HCT116 (cell line): ENCODE results near the gene PRR35. TPM values are rescaled to one million over a fixed set of nuclear protein-coding genes. Genes with fewer than 3 reads are reported as not detected.

Source experiments
- ATAC-seq: fragments of 200-7000 bp; cut with Tn5 transposase; 2 replicates; pipeline ENCODE4 v1.9.1; 2020; ENCODE audit warnings: mild to moderate bottlenecking, moderate library complexity
- BruUV-seq: library from RNA; stranded (reverse); fragments of 400-500 nt; replicated peaks from 2 replicates; lab custom pipeline; 2021; lab: Mats Ljungman, UMichigan
- CTCF ChIA-PET: fragments of 300-600 bp; sonication (Branson Sonifier 250); formaldehyde crosslinking; loops from one replicate; lab custom pipeline; 2021; ENCODE audit warnings: antibody characterized with exemption; lab: Charles Lee
- POLR2A ChIA-PET: fragments of 300-600, 350-600 bp; sonication (Branson Sonifier 250); formaldehyde crosslinking; loops from one replicate; lab custom pipeline; 2021; ENCODE audit warnings: antibody characterized with exemption; lab: Charles Lee
- RAD21 ChIA-PET, 2 experiments: fragments of 300-600 bp; sonication (Branson Sonifier 250); formaldehyde crosslinking; loops; one replicate each; lab custom pipeline; 2023; ENCODE audit warnings: low total read pairs in 2 of 2; ENCODE audit not compliant: uncharacterized antibody in 2 of 2, unreplicated experiment in 2 of 2, low non-redundant PET in 1 of 2; lab: Charles Lee
- DNase-seq: peaks from one replicate; pipeline ENCODE4 v3.0.0-alpha.2; 2010; ENCODE audit warnings: low read depth, low spot score
- H2AFZ ChIP-seq: fragments of 200-600 bp; shearing (Covaris generic), sonication (generic); 2 replicates; pipeline ENCODE4 v1.6.1; 2017; ENCODE audit warnings: low read depth, mixed run types, mixed read lengths, antibody characterized with exemption, low read length; ENCODE audit not compliant: poor library complexity, severe bottlenecking
- H3K27ac ChIP-seq: 2 replicates; pipeline ENCODE4 v1.5.1; 2012; ENCODE audit warnings: low read depth, low read length
- H3K27me3 ChIP-seq: fragments of 200-600 bp; sonication (generic); 2 replicates; pipeline ENCODE4 v1.6.1; 2016; ENCODE audit warnings: mixed run types, low read length, mixed read lengths; ENCODE audit not compliant: insufficient read depth
- H3K36me3 ChIP-seq, 2 experiments: fragments of 200-500 bp in 1 of 2; fragments of 200-600 bp in 1 of 2; sonication (Bioruptor generic) in 1 of 2; sonication (generic) in 1 of 2; 2 replicates each; pipeline versions ENCODE4 v1.5.1 to v1.6.1; 2014 to 2016; ENCODE audit warnings: low read length in 2 of 2, inconsistent platforms in 1 of 2, mixed read lengths in 1 of 2, mixed run types in 1 of 2; ENCODE audit not compliant: insufficient read depth in 2 of 2, control insufficient read depth in 1 of 2
- H3K4me1 ChIP-seq, 2 experiments: fragments of 200-600 bp in 1 of 2; sonication (generic) in 1 of 2; 2 replicates each; pipeline versions ENCODE4 v1.5.1 to v1.6.1; 2012 to 2017; ENCODE audit warnings: low read length in 2 of 2, inconsistent platforms in 1 of 2, mild to moderate bottlenecking in 1 of 2, mixed read lengths in 1 of 2, mixed run types in 1 of 2, moderate library complexity in 1 of 2; ENCODE audit not compliant: insufficient read depth in 2 of 2, control insufficient read depth in 1 of 2
- H3K4me2 ChIP-seq: fragments of 200-600 bp; sonication (generic); 2 replicates; pipeline ENCODE4 v1.6.1; 2017; ENCODE audit warnings: mixed run types, low read length, mixed read lengths
- H3K4me3 ChIP-seq, 2 experiments: fragments of 200-600 bp in 1 of 2; sonication (generic) in 1 of 2; replicated peaks in 1 of 2; 2 replicates each; pipeline ENCODE4 v1.5.1; 2011 to 2016; ENCODE audit warnings: low read length in 2 of 2, control low read depth in 1 of 2, low read depth in 1 of 2, mild to moderate bottlenecking in 1 of 2, mixed read lengths in 1 of 2, mixed run types in 1 of 2
- H3K79me2 ChIP-seq: fragments of 200-600 bp; sonication (generic); 2 replicates; pipeline ENCODE4 v1.6.1; 2017; ENCODE audit warnings: mild to moderate bottlenecking, mixed run types, low read length, moderate library complexity, mixed read lengths; ENCODE audit not compliant: insufficient read depth
- H3K9ac ChIP-seq: fragments of 200-600 bp; sonication (generic); 2 replicates; pipeline ENCODE4 v1.6.1; 2016; ENCODE audit warnings: low read length, mixed read lengths
- H3K9me2 ChIP-seq: fragments of 200-600 bp; sonication (generic), shearing (Covaris generic); 2 replicates; pipeline ENCODE4 v1.6.1; 2017; ENCODE audit warnings: mixed run types, mild to moderate bottlenecking, moderate library complexity; ENCODE audit not compliant: insufficient read depth
- H3K9me3 ChIP-seq, 2 experiments: fragments of 200-500 bp in 1 of 2; fragments of 200-600 bp in 1 of 2; sonication (Bioruptor generic) in 1 of 2; sonication (generic) in 1 of 2; 2 replicates each; pipeline ENCODE4 v1.6.1; 2014 to 2017; ENCODE audit warnings: low read length in 2 of 2, mixed read lengths in 2 of 2, inconsistent platforms in 1 of 2, low read depth in 1 of 2, mild to moderate bottlenecking in 1 of 2, mixed run types in 1 of 2, moderate library complexity in 1 of 2; ENCODE audit not compliant: control insufficient read depth in 1 of 2, insufficient read depth in 1 of 2
- H4K20me1 ChIP-seq: fragments of 200-600 bp; sonication (generic), shearing (Covaris generic); 2 replicates; pipeline ENCODE4 v1.6.1; 2017; ENCODE audit warnings: mixed run types, mild to moderate bottlenecking, moderate library complexity; ENCODE audit not compliant: insufficient read depth
- CEBPB ChIP-seq: IDR thresholded peaks from 2 replicates; pipeline ENCODE4 v1.6.1; 2012; ENCODE audit warnings: low read depth
- EGR1 ChIP-seq: IDR thresholded peaks from 2 replicates; pipeline ENCODE4 v1.6.1; 2012; ENCODE audit warnings: low read depth
- EZH2phosphoT487 ChIP-seq: fragments of 200-600 bp; IDR thresholded peaks from 2 replicates; pipeline ENCODE4 v1.6.1; 2018; ENCODE audit warnings: antibody characterized with exemption, borderline replicate concordance
- FOSL1 ChIP-seq: IDR thresholded peaks from 2 replicates; pipeline ENCODE4 v1.6.1; 2012; ENCODE audit warnings: low read depth
- POLR2A ChIP-seq: IDR thresholded peaks from 2 replicates; pipeline ENCODE4 v1.7.0; 2011; ENCODE audit warnings: borderline replicate concordance; ENCODE audit not compliant: insufficient read depth, insufficient read length; ENCODE audit errors: extremely low read depth
- SIN3A ChIP-seq: IDR thresholded peaks from 2 replicates; pipeline ENCODE4 v1.6.1; 2012; ENCODE audit warnings: low read depth
- SP1 ChIP-seq: IDR thresholded peaks from 2 replicates; pipeline ENCODE4 v1.6.1; 2012; ENCODE audit warnings: low read depth
- SRF ChIP-seq: IDR thresholded peaks from 2 replicates; pipeline ENCODE4 v1.6.1; 2012; ENCODE audit warnings: low read depth
- TCF7L2 ChIP-seq: IDR thresholded peaks from 2 replicates; pipeline ENCODE4 v1.7.0; 2011; ENCODE audit warnings: borderline replicate concordance, inconsistent platforms; ENCODE audit not compliant: insufficient read depth, insufficient read length; ENCODE audit errors: extremely low read depth
- YY1 ChIP-seq: IDR thresholded peaks from 2 replicates; pipeline ENCODE4 v1.6.1; 2011; ENCODE audit warnings: low read length, low read depth, moderate library complexity, mild to moderate bottlenecking; ENCODE audit not compliant: insufficient replicate concordance; ENCODE audit errors: extremely low read depth
- ZFX ChIP-seq: fragments of 450-650 bp; IDR thresholded peaks from 2 replicates; pipeline ENCODE4 v1.6.1; 2017
- intact Hi-C: fragments of 100-400 bp; cut with micrococcal nuclease; formaldehyde crosslinking; loops from 2 replicates; pipeline ENCODE4 v1.10.0; 2022
- total RNA-seq: library from RNA; stranded (reverse); gene quantifications from one replicate; pipeline ENCODE4 v1.2.1, GENCODE V29; 2021; ENCODE audit not compliant: unreplicated experiment
- TF ChIP-seq, protein P1 (sequence below): IDR thresholded peaks from 2 replicates; pipeline ENCODE4 v1.6.1; 2012
- TF ChIP-seq, protein P2 (sequence below): IDR thresholded peaks from 2 replicates; pipeline ENCODE4 v1.6.1; 2012
- TF ChIP-seq, protein P3 (sequence below), 3 experiments: fragments of 200-600 bp in 1 of 3; sonication (generic) in 1 of 3; IDR thresholded peaks in 2 of 3; conservative IDR thresholded peaks in 1 of 3; 2 replicates each; pipeline ENCODE4 v1.5.1; 2012 to 2017; ENCODE audit warnings: low read depth in 2 of 3, low read length in 2 of 3, antibody characterized with exemption in 1 of 3, borderline replicate concordance in 1 of 3, control low read depth in 1 of 3, mild to moderate bottlenecking in 1 of 3, mixed read lengths in 1 of 3, mixed run types in 1 of 3, moderate library complexity in 1 of 3; ENCODE audit not compliant: insufficient read depth in 1 of 3
- TF ChIP-seq, protein P4 (sequence below): IDR thresholded peaks from 2 replicates; pipeline ENCODE4 v1.6.1; 2012; ENCODE audit warnings: low read depth
- TF ChIP-seq, protein P5 (sequence below): IDR thresholded peaks from 2 replicates; pipeline ENCODE4 v1.6.1; 2011; ENCODE audit warnings: mild to moderate bottlenecking, low read length, moderate library complexity; ENCODE audit not compliant: insufficient replicate concordance; ENCODE audit errors: extremely low read depth

Gene PRR35
- total RNA-seq, 1 experiment from 2014 or later: not detected

DNA sequence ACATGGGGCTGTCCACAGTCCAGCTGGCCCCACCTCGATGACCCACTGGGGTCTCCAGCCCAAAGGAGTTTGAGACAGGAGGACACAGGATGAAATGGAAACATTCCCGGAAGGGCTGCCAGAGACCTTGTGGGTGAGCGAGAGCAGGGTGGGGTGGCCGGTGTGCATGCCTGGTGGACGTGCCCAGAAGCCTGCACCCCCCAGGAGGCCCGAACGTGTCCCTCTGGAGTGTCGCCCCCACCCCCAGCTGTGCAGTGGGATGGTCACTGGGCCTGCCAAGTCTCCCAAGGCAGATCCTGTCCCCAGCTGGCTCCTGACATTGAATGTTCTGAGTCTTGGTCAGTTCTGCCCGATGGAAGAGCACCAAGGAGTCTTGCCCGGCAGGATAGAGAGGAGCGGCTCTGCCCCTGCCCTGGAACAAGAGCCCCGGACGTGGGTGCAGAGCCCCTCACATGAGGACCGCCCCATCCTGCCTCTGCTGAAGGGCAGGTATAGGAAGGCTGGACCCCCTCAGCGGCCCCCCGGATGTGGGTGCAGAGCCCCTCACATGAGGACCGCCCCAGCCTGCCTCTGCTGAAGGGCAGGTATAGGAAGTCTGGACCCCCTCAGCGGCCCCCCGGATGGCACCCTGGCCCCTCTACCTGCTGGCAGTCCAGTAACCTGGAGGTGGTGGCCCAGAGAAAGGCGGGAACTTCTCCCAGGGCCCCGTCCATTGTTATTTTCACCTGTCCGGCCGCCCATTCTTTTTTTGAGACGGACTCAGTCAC, 35.7 kb upstream of the PRR35 start:
- CTCF ChIA-PET: no interaction called here
- TF ChIP-seq, protein P1, sequence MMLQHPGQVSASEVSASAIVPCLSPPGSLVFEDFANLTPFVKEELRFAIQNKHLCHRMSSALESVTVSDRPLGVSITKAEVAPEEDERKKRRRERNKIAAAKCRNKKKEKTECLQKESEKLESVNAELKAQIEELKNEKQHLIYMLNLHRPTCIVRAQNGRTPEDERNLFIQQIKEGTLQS: no peak
- TF ChIP-seq TCF7L2: no peak
- TF ChIP-seq FOSL1: no peak
- TF ChIP-seq SRF: no peak
- TF ChIP-seq EZH2phosphoT487: no peak
- TF ChIP-seq, protein P2, sequence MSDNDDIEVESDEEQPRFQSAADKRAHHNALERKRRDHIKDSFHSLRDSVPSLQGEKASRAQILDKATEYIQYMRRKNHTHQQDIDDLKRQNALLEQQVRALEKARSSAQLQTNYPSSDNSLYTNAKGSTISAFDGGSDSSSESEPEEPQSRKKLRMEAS: no peak
- TF ChIP-seq ZFX: no peak
- TF ChIP-seq, protein P3, sequence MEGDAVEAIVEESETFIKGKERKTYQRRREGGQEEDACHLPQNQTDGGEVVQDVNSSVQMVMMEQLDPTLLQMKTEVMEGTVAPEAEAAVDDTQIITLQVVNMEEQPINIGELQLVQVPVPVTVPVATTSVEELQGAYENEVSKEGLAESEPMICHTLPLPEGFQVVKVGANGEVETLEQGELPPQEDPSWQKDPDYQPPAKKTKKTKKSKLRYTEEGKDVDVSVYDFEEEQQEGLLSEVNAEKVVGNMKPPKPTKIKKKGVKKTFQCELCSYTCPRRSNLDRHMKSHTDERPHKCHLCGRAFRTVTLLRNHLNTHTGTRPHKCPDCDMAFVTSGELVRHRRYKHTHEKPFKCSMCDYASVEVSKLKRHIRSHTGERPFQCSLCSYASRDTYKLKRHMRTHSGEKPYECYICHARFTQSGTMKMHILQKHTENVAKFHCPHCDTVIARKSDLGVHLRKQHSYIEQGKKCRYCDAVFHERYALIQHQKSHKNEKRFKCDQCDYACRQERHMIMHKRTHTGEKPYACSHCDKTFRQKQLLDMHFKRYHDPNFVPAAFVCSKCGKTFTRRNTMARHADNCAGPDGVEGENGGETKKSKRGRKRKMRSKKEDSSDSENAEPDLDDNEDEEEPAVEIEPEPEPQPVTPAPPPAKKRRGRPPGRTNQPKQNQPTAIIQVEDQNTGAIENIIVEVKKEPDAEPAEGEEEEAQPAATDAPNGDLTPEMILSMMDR (IDR thresholded peaks at IDR 0.05 in 2 of 3, conservative IDR thresholded peaks at IDR 0.05 in 1 of 3; ENCODE audit: borderline replicate concordance in 1 of 3, insufficient read depth in 1 of 3, low read depth in 2 of 3, low read length in 2 of 3): no peak
- TF ChIP-seq, protein P4, sequence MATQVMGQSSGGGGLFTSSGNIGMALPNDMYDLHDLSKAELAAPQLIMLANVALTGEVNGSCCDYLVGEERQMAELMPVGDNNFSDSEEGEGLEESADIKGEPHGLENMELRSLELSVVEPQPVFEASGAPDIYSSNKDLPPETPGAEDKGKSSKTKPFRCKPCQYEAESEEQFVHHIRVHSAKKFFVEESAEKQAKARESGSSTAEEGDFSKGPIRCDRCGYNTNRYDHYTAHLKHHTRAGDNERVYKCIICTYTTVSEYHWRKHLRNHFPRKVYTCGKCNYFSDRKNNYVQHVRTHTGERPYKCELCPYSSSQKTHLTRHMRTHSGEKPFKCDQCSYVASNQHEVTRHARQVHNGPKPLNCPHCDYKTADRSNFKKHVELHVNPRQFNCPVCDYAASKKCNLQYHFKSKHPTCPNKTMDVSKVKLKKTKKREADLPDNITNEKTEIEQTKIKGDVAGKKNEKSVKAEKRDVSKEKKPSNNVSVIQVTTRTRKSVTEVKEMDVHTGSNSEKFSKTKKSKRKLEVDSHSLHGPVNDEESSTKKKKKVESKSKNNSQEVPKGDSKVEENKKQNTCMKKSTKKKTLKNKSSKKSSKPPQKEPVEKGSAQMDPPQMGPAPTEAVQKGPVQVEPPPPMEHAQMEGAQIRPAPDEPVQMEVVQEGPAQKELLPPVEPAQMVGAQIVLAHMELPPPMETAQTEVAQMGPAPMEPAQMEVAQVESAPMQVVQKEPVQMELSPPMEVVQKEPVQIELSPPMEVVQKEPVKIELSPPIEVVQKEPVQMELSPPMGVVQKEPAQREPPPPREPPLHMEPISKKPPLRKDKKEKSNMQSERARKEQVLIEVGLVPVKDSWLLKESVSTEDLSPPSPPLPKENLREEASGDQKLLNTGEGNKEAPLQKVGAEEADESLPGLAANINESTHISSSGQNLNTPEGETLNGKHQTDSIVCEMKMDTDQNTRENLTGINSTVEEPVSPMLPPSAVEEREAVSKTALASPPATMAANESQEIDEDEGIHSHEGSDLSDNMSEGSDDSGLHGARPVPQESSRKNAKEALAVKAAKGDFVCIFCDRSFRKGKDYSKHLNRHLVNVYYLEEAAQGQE: no peak
- no peak for TF ChIP-seq SIN3A
- TF ChIP-seq EGR1: no peak
- TF ChIP-seq YY1: no peak
- TF ChIP-seq POLR2A: no peak
- no peak for TF ChIP-seq SP1
- no peak for TF ChIP-seq CEBPB
- TF ChIP-seq, protein P5, sequence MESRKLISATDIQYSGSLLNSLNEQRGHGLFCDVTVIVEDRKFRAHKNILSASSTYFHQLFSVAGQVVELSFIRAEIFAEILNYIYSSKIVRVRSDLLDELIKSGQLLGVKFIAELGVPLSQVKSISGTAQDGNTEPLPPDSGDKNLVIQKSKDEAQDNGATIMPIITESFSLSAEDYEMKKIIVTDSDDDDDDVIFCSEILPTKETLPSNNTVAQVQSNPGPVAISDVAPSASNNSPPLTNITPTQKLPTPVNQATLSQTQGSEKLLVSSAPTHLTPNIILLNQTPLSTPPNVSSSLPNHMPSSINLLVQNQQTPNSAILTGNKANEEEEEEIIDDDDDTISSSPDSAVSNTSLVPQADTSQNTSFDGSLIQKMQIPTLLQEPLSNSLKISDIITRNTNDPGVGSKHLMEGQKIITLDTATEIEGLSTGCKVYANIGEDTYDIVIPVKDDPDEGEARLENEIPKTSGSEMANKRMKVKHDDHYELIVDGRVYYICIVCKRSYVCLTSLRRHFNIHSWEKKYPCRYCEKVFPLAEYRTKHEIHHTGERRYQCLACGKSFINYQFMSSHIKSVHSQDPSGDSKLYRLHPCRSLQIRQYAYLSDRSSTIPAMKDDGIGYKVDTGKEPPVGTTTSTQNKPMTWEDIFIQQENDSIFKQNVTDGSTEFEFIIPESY: no peak
- no peak overlapping the region; the same call in 1 of the 2 replicates for H3K4me2 ChIP-seq

More for the DNA sequence above, 35.7 kb upstream of the PRR35 start:
- no TSS peak for BruUV-seq
- no peak for DNase-seq
- Histone ChIP-seq H3K79me2 (peaks cover 27% of the 10 kb centered on the region), H4K20me1 (no peaks in the 10 kb centered on the region), H3K27ac (peak overlapping the region; percentile 91; the same call in 1 of the 2 replicates), H3K4me1 (peaks cover 14 to 31% of the 10 kb centered on the region in 2 experiments), H3K27me3 (no peaks in the 10 kb centered on the region), H3K9me2 (no peaks in the 10 kb centered on the region), H3K9me3 (no peaks in the 10 kb centered on the region), H2AFZ (no peak overlapping the region), H3K36me3 (no peaks in the 10 kb centered on the region), H3K4me3 (no peak overlapping the region), H3K9ac (no peak overlapping the region)
- POLR2A ChIA-PET: no interaction called here
- ATAC-seq: no peak
- RAD21 ChIA-PET: no interaction called here
- intact Hi-C loops: no loop called here
